ENCODE data around the gene TBL2.
"Not testable (repeated sequence)": the region's sequence is repeated elsewhere in the genome, so short reads cannot be mapped to it uniquely, and the experiment has no call there.

Gene TBL2

GRCh38 chr7:73605601-73606220, 27.3 kb upstream of the TBL2 start:
- no peak for DNase-seq (ENCODE audit: low spot score)

GRCh38 chr7:73602721-73603651, 24.6 kb upstream of the TBL2 start:
- no peak for DNase-seq (ENCODE audit: low spot score)

- no peak for DNase-seq (ENCODE audit: low spot score)
Observed at GRCh38 chr7:73599916-73600315, 21.5 kb upstream of the TBL2 start.

- no peak for DNase-seq (ENCODE audit: low spot score)
Observed at GRCh38 chr7:73599151-73599882, 20.9 kb upstream of the TBL2 start.

GRCh38 chr7:73597978-73598782, 19.8 kb upstream of the TBL2 start:
- no peak for DNase-seq (ENCODE audit: low spot score)

- DNase-seq (ENCODE audit: low spot score): no peak
Observed at GRCh38 chr7:73596191-73597065, 18.0 kb upstream of the TBL2 start.

GRCh38 chr7:73595358-73595757, 17.0 kb upstream of the TBL2 start:
- DNase-seq (ENCODE audit: low spot score): no peak

GRCh38 chr7:73593207-73594045, 15.0 kb upstream of the TBL2 start:
- DNase-seq (ENCODE audit: low spot score): no peak

GRCh38 chr7:73586911-73587310, 8.5 kb upstream of the TBL2 start:
- no peak for DNase-seq (ENCODE audit: low spot score)

- DNase-seq (ENCODE audit: low spot score): no peak
Observed at GRCh38 chr7:73585196-73585595, 6.8 kb upstream of the TBL2 start.

GRCh38 chr7:73582664-73583202, 4.4 kb upstream of the TBL2 start:
- no peak for DNase-seq (ENCODE audit: low spot score)

- DNase-seq (ENCODE audit: low spot score): not testable (repeated sequence)
Observed at GRCh38 chr7:73581006-73581405, 2.6 kb upstream of the TBL2 start.

- DNase-seq (ENCODE audit: low spot score): no peak
Observed at GRCh38 chr7:73577627-73578341, 595 bp downstream of the TBL2 start.

- no peak for DNase-seq (ENCODE audit: low spot score)
Observed at GRCh38 chr7:73573791-73574190, 4.6 kb downstream of the TBL2 start.

- no peak for DNase-seq (ENCODE audit: low spot score)
Observed at GRCh38 chr7:73573276-73573675, 5.1 kb downstream of the TBL2 start.

GRCh38 chr7:73572767-73573186, 5.6 kb downstream of the TBL2 start:
- no peak for DNase-seq (ENCODE audit: low spot score)

- DNase-seq (ENCODE audit: low spot score): no peak
Observed at GRCh38 chr7:73570977-73571376, 7.4 kb downstream of the TBL2 start.

- no peak for DNase-seq (ENCODE audit: low spot score)
Observed at GRCh38 chr7:73570521-73570920, 7.9 kb downstream of the TBL2 start.

- DNase-seq (ENCODE audit: low spot score): no peak
Observed at GRCh38 chr7:73569042-73569608, 9.3 kb downstream of the TBL2 start.
